NT2/D1 (cell line): ENCODE data around the gene TGFA.
"Not testable (repeated sequence)": the region's sequence is repeated elsewhere in the genome, so short reads cannot be mapped to it uniquely, and the experiment has no call there.

Source experiments
- DNase-seq: peaks from one replicate; pipeline ENCODE4 v3.0.0-alpha.2; 2011; ENCODE audit warnings: low read depth, low spot score
- H3K27me3 ChIP-seq: 2 replicates; pipeline ENCODE4 v1.6.0; 2011; ENCODE audit warnings: mild to moderate bottlenecking; ENCODE audit not compliant: insufficient read length, insufficient read depth
- H3K36me3 ChIP-seq: 2 replicates; pipeline ENCODE4 v1.6.1; 2011; ENCODE audit warnings: mild to moderate bottlenecking, low read length, mixed read lengths; ENCODE audit not compliant: insufficient read depth, insufficient read length
- H3K4me1 ChIP-seq: 2 replicates; pipeline ENCODE4 v1.5.1; 2011; ENCODE audit not compliant: insufficient read depth, insufficient read length
- H3K4me3 ChIP-seq: 2 replicates; pipeline ENCODE4 v1.5.1; 2011; ENCODE audit warnings: low read depth; ENCODE audit not compliant: insufficient read length
- H3K9ac ChIP-seq: 2 replicates; pipeline ENCODE4 v1.6.0; 2011; ENCODE audit warnings: low read depth; ENCODE audit not compliant: insufficient read length
- H3K9me3 ChIP-seq: 2 replicates; pipeline ENCODE4 v1.5.1; 2011; ENCODE audit warnings: mild to moderate bottlenecking, low read length; ENCODE audit not compliant: insufficient read depth
- SUZ12 ChIP-seq: IDR thresholded peaks from 2 replicates; pipeline ENCODE4 v1.6.1; 2011; ENCODE audit not compliant: insufficient read length, insufficient read depth; ENCODE audit errors: extremely low read depth
- YY1 ChIP-seq: IDR thresholded peaks from 2 replicates; pipeline ENCODE4 v1.6.1; 2011; ENCODE audit not compliant: insufficient read length, insufficient read depth
- ZNF274 ChIP-seq: IDR thresholded peaks from 2 replicates; pipeline ENCODE4 v1.6.1; 2011; ENCODE audit warnings: mild to moderate bottlenecking, low read depth, low read length

TGFA gene

GRCh38 chr2:70469961-70470360, 83.7 kb downstream of the TGFA start:
- H3K9me3 ChIP-seq = no peaks in the 10 kb centered on the region
- no peak overlapping the region for H3K9ac ChIP-seq
- no peak for DNase-seq
- H3K36me3 ChIP-seq = no peaks in the 10 kb centered on the region
- H3K27me3 ChIP-seq = no peaks in the 10 kb centered on the region
- peaks cover 2% of the 10 kb centered on the region for H3K4me1 ChIP-seq
- no peak overlapping the region for H3K4me3 ChIP-seq
- TF ChIP-seq ZNF274 (no peak), YY1 (no peak), SUZ12 (no peak)

- H3K4me1 ChIP-seq = peaks cover 2% of the 10 kb centered on the region
- DNase-seq = no peak
- H3K4me3 ChIP-seq = no peak overlapping the region
- no peaks in the 10 kb centered on the region for H3K36me3 ChIP-seq
- no peak for TF ChIP-seq YY1
- TF ChIP-seq ZNF274 = no peak
- no peak for TF ChIP-seq SUZ12
- H3K9me3 ChIP-seq = no peaks in the 10 kb centered on the region
- no peak overlapping the region for H3K9ac ChIP-seq
- H3K27me3 ChIP-seq = no peaks in the 10 kb centered on the region
Measured at GRCh38 chr2:70469435-70469834, 84.2 kb downstream of the TGFA start.

GRCh38 chr2:70468878-70469277, 84.7 kb downstream of the TGFA start:
- TF ChIP-seq SUZ12 (no peak), YY1 (no peak), ZNF274 (no peak)
- Histone ChIP-seq H3K9ac (no peak overlapping the region), H3K36me3 (no peaks in the 10 kb centered on the region), H3K4me3 (no peak overlapping the region), H3K9me3 (no peaks in the 10 kb centered on the region), H3K27me3 (no peaks in the 10 kb centered on the region), H3K4me1 (peaks cover 2% of the 10 kb centered on the region)
- DNase-seq = no peak

- Histone ChIP-seq H3K9me3 (no peaks in the 10 kb centered on the region), H3K27me3 (no peaks in the 10 kb centered on the region), H3K4me3 (no peak overlapping the region), H3K9ac (no peak overlapping the region), H3K4me1 (peaks cover 2% of the 10 kb centered on the region), H3K36me3 (no peaks in the 10 kb centered on the region)
- TF ChIP-seq SUZ12 (no peak), ZNF274 (no peak), YY1 (no peak)
- no peak for DNase-seq
Measured at GRCh38 chr2:70467831-70468779, 85.5 kb downstream of the TGFA start.

GRCh38 chr2:70467237-70467636, 86.4 kb downstream of the TGFA start:
- TF ChIP-seq YY1 = no peak
- Histone ChIP-seq H3K27me3 (no peaks in the 10 kb centered on the region), H3K4me1 (peaks cover 6% of the 10 kb centered on the region), H3K36me3 (no peaks in the 10 kb centered on the region), H3K4me3 (no peak overlapping the region), H3K9ac (no peak overlapping the region), H3K9me3 (no peaks in the 10 kb centered on the region)
- DNase-seq = no peak

- not testable (repeated sequence) for H3K36me3 ChIP-seq, H3K27me3 ChIP-seq, H3K9ac ChIP-seq, DNase-seq, H3K4me1 ChIP-seq, H3K9me3 ChIP-seq, H3K4me3 ChIP-seq
Measured at GRCh38 chr2:70466647-70467046, 87.0 kb downstream of the TGFA start.

- TF ChIP-seq YY1 (no peak), SUZ12 (no peak), ZNF274 (no peak)
- DNase-seq = no peak
- no peaks in the 10 kb centered on the region for H3K36me3 ChIP-seq
- H3K9ac ChIP-seq = no peak overlapping the region
- no peak overlapping the region for H3K4me3 ChIP-seq
- H3K27me3 ChIP-seq = no peaks in the 10 kb centered on the region
- peaks cover 13% of the 10 kb centered on the region for H3K4me1 ChIP-seq
- H3K9me3 ChIP-seq = no peaks in the 10 kb centered on the region
Measured at GRCh38 chr2:70463997-70464396, 89.6 kb downstream of the TGFA start.
